HCT116 (cell line): ENCODE data around the gene SPSB1. TPM values are rescaled to one million over a fixed set of nuclear protein-coding genes. Genes with fewer than 3 reads are reported as not detected.

ENCODE experiments used
- ATAC-seq: fragments of 200-7000 bp; cut with Tn5 transposase; 2 replicates; pipeline ENCODE4 v1.9.1; 2020; ENCODE audit warnings: mild to moderate bottlenecking, moderate library complexity
- BruUV-seq: library from RNA; stranded (reverse); fragments of 400-500 nt; replicated peaks from 2 replicates; lab custom pipeline; 2021; lab: Mats Ljungman, UMichigan
- CTCF ChIA-PET: fragments of 300-600 bp; sonication (Branson Sonifier 250); formaldehyde crosslinking; loops from one replicate; lab custom pipeline; 2021; ENCODE audit warnings: antibody characterized with exemption; lab: Charles Lee
- POLR2A ChIA-PET: fragments of 300-600, 350-600 bp; sonication (Branson Sonifier 250); formaldehyde crosslinking; loops from one replicate; lab custom pipeline; 2021; ENCODE audit warnings: antibody characterized with exemption; lab: Charles Lee
- RAD21 ChIA-PET, 2 experiments: fragments of 300-600 bp; sonication (Branson Sonifier 250); formaldehyde crosslinking; loops; one replicate each; lab custom pipeline; 2023; ENCODE audit warnings: low total read pairs in 2 of 2; ENCODE audit not compliant: uncharacterized antibody in 2 of 2, unreplicated experiment in 2 of 2, low non-redundant PET in 1 of 2; lab: Charles Lee
- DNase-seq: peaks from one replicate; pipeline ENCODE4 v3.0.0-alpha.2; 2010; ENCODE audit warnings: low read depth, low spot score
- H2AFZ ChIP-seq: fragments of 200-600 bp; shearing (Covaris generic), sonication (generic); 2 replicates; pipeline ENCODE4 v1.6.1; 2017; ENCODE audit warnings: low read depth, mixed run types, mixed read lengths, antibody characterized with exemption, low read length; ENCODE audit not compliant: poor library complexity, severe bottlenecking
- H3K27ac ChIP-seq: 2 replicates; pipeline ENCODE4 v1.5.1; 2012; ENCODE audit warnings: low read depth, low read length
- H3K27me3 ChIP-seq: fragments of 200-600 bp; sonication (generic); 2 replicates; pipeline ENCODE4 v1.6.1; 2016; ENCODE audit warnings: mixed run types, low read length, mixed read lengths; ENCODE audit not compliant: insufficient read depth
- H3K36me3 ChIP-seq, 2 experiments: fragments of 200-500 bp in 1 of 2; fragments of 200-600 bp in 1 of 2; sonication (Bioruptor generic) in 1 of 2; sonication (generic) in 1 of 2; 2 replicates each; pipeline versions ENCODE4 v1.5.1 to v1.6.1; 2014 to 2016; ENCODE audit warnings: low read length in 2 of 2, inconsistent platforms in 1 of 2, mixed read lengths in 1 of 2, mixed run types in 1 of 2; ENCODE audit not compliant: insufficient read depth in 2 of 2, control insufficient read depth in 1 of 2
- H3K4me1 ChIP-seq, 2 experiments: fragments of 200-600 bp in 1 of 2; sonication (generic) in 1 of 2; 2 replicates each; pipeline versions ENCODE4 v1.5.1 to v1.6.1; 2012 to 2017; ENCODE audit warnings: low read length in 2 of 2, inconsistent platforms in 1 of 2, mild to moderate bottlenecking in 1 of 2, mixed read lengths in 1 of 2, mixed run types in 1 of 2, moderate library complexity in 1 of 2; ENCODE audit not compliant: insufficient read depth in 2 of 2, control insufficient read depth in 1 of 2
- H3K4me2 ChIP-seq: fragments of 200-600 bp; sonication (generic); 2 replicates; pipeline ENCODE4 v1.6.1; 2017; ENCODE audit warnings: mixed run types, low read length, mixed read lengths
- H3K4me3 ChIP-seq, 2 experiments: fragments of 200-600 bp in 1 of 2; sonication (generic) in 1 of 2; replicated peaks in 1 of 2; 2 replicates each; pipeline ENCODE4 v1.5.1; 2011 to 2016; ENCODE audit warnings: low read length in 2 of 2, control low read depth in 1 of 2, low read depth in 1 of 2, mild to moderate bottlenecking in 1 of 2, mixed read lengths in 1 of 2, mixed run types in 1 of 2
- H3K79me2 ChIP-seq: fragments of 200-600 bp; sonication (generic); 2 replicates; pipeline ENCODE4 v1.6.1; 2017; ENCODE audit warnings: mild to moderate bottlenecking, mixed run types, low read length, moderate library complexity, mixed read lengths; ENCODE audit not compliant: insufficient read depth
- H3K9ac ChIP-seq: fragments of 200-600 bp; sonication (generic); 2 replicates; pipeline ENCODE4 v1.6.1; 2016; ENCODE audit warnings: low read length, mixed read lengths
- H3K9me2 ChIP-seq: fragments of 200-600 bp; sonication (generic), shearing (Covaris generic); 2 replicates; pipeline ENCODE4 v1.6.1; 2017; ENCODE audit warnings: mixed run types, mild to moderate bottlenecking, moderate library complexity; ENCODE audit not compliant: insufficient read depth
- H3K9me3 ChIP-seq, 2 experiments: fragments of 200-500 bp in 1 of 2; fragments of 200-600 bp in 1 of 2; sonication (Bioruptor generic) in 1 of 2; sonication (generic) in 1 of 2; 2 replicates each; pipeline ENCODE4 v1.6.1; 2014 to 2017; ENCODE audit warnings: low read length in 2 of 2, mixed read lengths in 2 of 2, inconsistent platforms in 1 of 2, low read depth in 1 of 2, mild to moderate bottlenecking in 1 of 2, mixed run types in 1 of 2, moderate library complexity in 1 of 2; ENCODE audit not compliant: control insufficient read depth in 1 of 2, insufficient read depth in 1 of 2
- H4K20me1 ChIP-seq: fragments of 200-600 bp; sonication (generic), shearing (Covaris generic); 2 replicates; pipeline ENCODE4 v1.6.1; 2017; ENCODE audit warnings: mixed run types, mild to moderate bottlenecking, moderate library complexity; ENCODE audit not compliant: insufficient read depth
- ATF3 ChIP-seq: IDR thresholded peaks from 2 replicates; pipeline ENCODE4 v1.6.1; 2012
- CBX3 ChIP-seq: IDR thresholded peaks from 2 replicates; pipeline ENCODE4 v1.6.1; 2012; ENCODE audit warnings: low read depth
- CEBPB ChIP-seq: IDR thresholded peaks from 2 replicates; pipeline ENCODE4 v1.6.1; 2012; ENCODE audit warnings: low read depth
- EGR1 ChIP-seq: IDR thresholded peaks from 2 replicates; pipeline ENCODE4 v1.6.1; 2012; ENCODE audit warnings: low read depth
- EZH2 ChIP-seq: fragments of 200-600 bp; sonication (generic); IDR thresholded peaks from 2 replicates; pipeline ENCODE4 v1.6.1; 2017; ENCODE audit warnings: antibody characterized with exemption, mixed run types
- FOSL1 ChIP-seq: IDR thresholded peaks from 2 replicates; pipeline ENCODE4 v1.6.1; 2012; ENCODE audit warnings: low read depth
- JUND ChIP-seq: IDR thresholded peaks from 2 replicates; pipeline ENCODE4 v1.6.1; 2012
- POLR2A ChIP-seq: IDR thresholded peaks from 2 replicates; pipeline ENCODE4 v1.7.0; 2011; ENCODE audit warnings: borderline replicate concordance; ENCODE audit not compliant: insufficient read depth, insufficient read length; ENCODE audit errors: extremely low read depth
- POLR2AphosphoS5 ChIP-seq: IDR thresholded peaks from 2 replicates; pipeline ENCODE4 v1.6.1; 2011; ENCODE audit warnings: mild to moderate bottlenecking, low read depth, low read length, moderate library complexity
- RAD21 ChIP-seq: IDR thresholded peaks from 2 replicates; pipeline ENCODE4 v1.6.1; 2012; ENCODE audit warnings: low read depth, mild to moderate bottlenecking
- REST ChIP-seq: IDR thresholded peaks from 2 replicates; pipeline ENCODE4 v1.6.1; 2012; ENCODE audit warnings: low read depth
- SP1 ChIP-seq: IDR thresholded peaks from 2 replicates; pipeline ENCODE4 v1.6.1; 2012; ENCODE audit warnings: low read depth
- SRF ChIP-seq: IDR thresholded peaks from 2 replicates; pipeline ENCODE4 v1.6.1; 2012; ENCODE audit warnings: low read depth
- TCF7L2 ChIP-seq: IDR thresholded peaks from 2 replicates; pipeline ENCODE4 v1.7.0; 2011; ENCODE audit warnings: borderline replicate concordance, inconsistent platforms; ENCODE audit not compliant: insufficient read depth, insufficient read length; ENCODE audit errors: extremely low read depth
- YY1 ChIP-seq: IDR thresholded peaks from 2 replicates; pipeline ENCODE4 v1.6.1; 2011; ENCODE audit warnings: low read length, low read depth, moderate library complexity, mild to moderate bottlenecking; ENCODE audit not compliant: insufficient replicate concordance; ENCODE audit errors: extremely low read depth
- intact Hi-C: fragments of 100-400 bp; cut with micrococcal nuclease; formaldehyde crosslinking; loops from 2 replicates; pipeline ENCODE4 v1.10.0; 2022
- total RNA-seq: library from RNA; stranded (reverse); gene quantifications from one replicate; pipeline ENCODE4 v1.2.1, GENCODE V29; 2021; ENCODE audit not compliant: unreplicated experiment

The SPSB1 gene
- total RNA-seq, 1 experiment from 2014 or later, result 10.8 TPM

GRCh38 chr1:9271283-9271682 lies 21.4 kb upstream of the SPSB1 start:
- RAD21 ChIA-PET, result no interaction called here
- no peak overlapping the region for H3K27ac ChIP-seq
- CTCF ChIA-PET, result no interaction called here

GRCh38 chr1:9271861-9272595 lies 20.7 kb upstream of the SPSB1 start:
- H3K9me3 ChIP-seq, result no peaks in the 10 kb centered on the region
- ATAC-seq (no peak), DNase-seq (no peak)
- no peaks in the 10 kb centered on the region for H3K9me2 ChIP-seq
- no peaks in the 10 kb centered on the region for H3K36me3 ChIP-seq
- no peaks in the 10 kb centered on the region for H3K27me3 ChIP-seq
- ChIA-PET CTCF (interaction anchor here (1.2 kb wide), 2 partner anchors 183 to 219 kb away, joined by 3 read pairs; no protein-coding TSS in a partner anchor), POLR2A (no interaction called here), RAD21 (no interaction called here)
- peaks cover 26 to 32% of the 10 kb centered on the region in 2 experiments for H3K4me1 ChIP-seq
- H3K4me2 ChIP-seq, result no peak overlapping the region
- no TSS peak for BruUV-seq
- intact Hi-C loops, result no loop called here
- H3K4me3 ChIP-seq, result no peak overlapping the region
- H3K27ac ChIP-seq, result no peak overlapping the region
- no peak overlapping the region for H3K9ac ChIP-seq
- no peaks in the 10 kb centered on the region for H4K20me1 ChIP-seq
- H3K79me2 ChIP-seq, result no peaks in the 10 kb centered on the region
- no peak overlapping the region for H2AFZ ChIP-seq
- TF ChIP-seq CBX3 (no peak), EZH2 (no peak), POLR2AphosphoS5 (no peak), EGR1 (no peak), TCF7L2 (no peak), FOSL1 (no peak), CEBPB (no peak), POLR2A (no peak), ATF3 (no peak), YY1 (no peak), SP1 (no peak), RAD21 (no peak), REST (no peak), SRF (no peak)

More at GRCh38 chr1:9271283-9271682, 21.4 kb upstream of the SPSB1 start:
- H4K20me1 ChIP-seq, result no peaks in the 10 kb centered on the region
- POLR2A ChIA-PET, result no interaction called here
- no peak overlapping the region for H2AFZ ChIP-seq
- no peak overlapping the region for H3K4me3 ChIP-seq
- intact Hi-C loops, result no loop called here
- DNase-seq (no peak), ATAC-seq (no peak)
- H3K4me2 ChIP-seq, result no peak overlapping the region
- no peaks in the 10 kb centered on the region for H3K27me3 ChIP-seq
- H3K9ac ChIP-seq, result no peak overlapping the region
- no TSS peak for BruUV-seq
- TF ChIP-seq CBX3 (no peak), JUND (no peak)
- no peaks in the 10 kb centered on the region for H3K36me3 ChIP-seq
- no peaks in the 10 kb centered on the region for H3K9me2 ChIP-seq
- no peaks in the 10 kb centered on the region for H3K9me3 ChIP-seq
- H3K4me1 ChIP-seq, result peaks cover 27 to 34% of the 10 kb centered on the region in 2 experiments
- no peaks in the 10 kb centered on the region for H3K79me2 ChIP-seq
